Measurements from ENCODE around the gene CBX3. TPM values are rescaled to one million over a fixed set of nuclear protein-coding genes. Genes with fewer than 3 reads are reported as not detected.

Gene CBX3
- total RNA-seq, 2 experiments from 2014 or later, result 313 to 320 TPM

GRCh38 chr7:26153823-26154783 is 47.4 kb upstream of the CBX3 start:
- POLR2A ChIA-PET, result interaction anchor here (0.7 to 13.9 kb wide), 7 partner anchors 12 to 55 kb away, joined by 3 to 359 read pairs (median 17); partner anchors contain the start of genes CBX3 and HNRNPA2B1

GRCh38 chr7:26155531-26156375 is 45.8 kb upstream of the CBX3 start:
- no peak for TF ChIP-seq CTCF (IDR thresholded peaks at IDR 0.05)
- ATAC-seq, result no peak
- intact Hi-C loops (cut with micrococcal nuclease), result no loop called here

More at GRCh38 chr7:26153823-26154783, 47.4 kb upstream of the CBX3 start:
- Mint-ChIP-seq H3K4me3 (peak overlapping the region; percentile 96), H3K4me1 (ENCODE audit: low read depth) (peaks cover 70% of the 10 kb centered on the region), H3K27me3 (no peaks in the 10 kb centered on the region), H3K36me3 (ENCODE audit: low read depth) (peaks cover 46% of the 10 kb centered on the region), H3K9me3 (no peaks in the 10 kb centered on the region), H3K27ac (peak overlapping the region; percentile 96)
- peak; percentile 14 for ATAC-seq
- intact Hi-C loops (cut with micrococcal nuclease), result loop anchor here (1.0 to 5.0 kb wide), 2 partner anchors 33 to 62 kb away; no protein-coding TSS in a partner anchor
- CTCF ChIA-PET, result no interaction called here
- no peak for TF ChIP-seq CTCF (IDR thresholded peaks at IDR 0.05)
- peak; percentile 47 for DNase-seq

GRCh38 chr7:26156451-26157420 is 44.8 kb upstream of the CBX3 start:
- Mint-ChIP-seq H3K36me3 (ENCODE audit: low read depth) (peaks cover 55% of the 10 kb centered on the region), H3K4me3 (peak overlapping the region; percentile 96), H3K27ac (peak overlapping the region; percentile 96), H3K27me3 (no peaks in the 10 kb centered on the region), H3K4me1 (ENCODE audit: low read depth) (peaks cover 81% of the 10 kb centered on the region), H3K9me3 (no peaks in the 10 kb centered on the region)
- TF ChIP-seq CTCF (IDR thresholded peaks at IDR 0.05), result no peak
- intact Hi-C loops (cut with micrococcal nuclease), result no loop called here
- peak; percentile 77 for DNase-seq
- CTCF ChIA-PET, result interaction anchor here (0.6 to 3.9 kb wide), 7 partner anchors 10 to 78 kb away, joined by 3 to 21 read pairs (median 4); no protein-coding TSS in a partner anchor
- peak; percentile 37 for ATAC-seq
- POLR2A ChIA-PET, result interaction anchor here (0.6 to 13.9 kb wide), 8 partner anchors 10 to 78 kb away, joined by 3 to 359 read pairs (median 8); partner anchors contain the start of genes CBX3 and HNRNPA2B1

More at GRCh38 chr7:26155531-26156375, 45.8 kb upstream of the CBX3 start:
- Mint-ChIP-seq H3K27ac (peak overlapping the region; percentile 96), H3K36me3 (ENCODE audit: low read depth) (peaks cover 51% of the 10 kb centered on the region), H3K27me3 (no peaks in the 10 kb centered on the region), H3K4me1 (ENCODE audit: low read depth) (peaks cover 82% of the 10 kb centered on the region), H3K4me3 (peak overlapping the region; percentile 96), H3K9me3 (no peaks in the 10 kb centered on the region)
- no peak for DNase-seq
- POLR2A ChIA-PET, result interaction anchor here (0.6 to 13.9 kb wide), 6 partner anchors 11 to 77 kb away, joined by 3 to 359 read pairs (median 25); partner anchors contain the start of genes CBX3 and HNRNPA2B1
- CTCF ChIA-PET, result interaction anchor here (0.6 to 3.9 kb wide), 11 partner anchors 32 to 263 kb away, joined by 3 to 21 read pairs (median 4); no protein-coding TSS in a partner anchor

GRCh38 chr7:26157520-26158105 is 43.9 kb upstream of the CBX3 start:
- Mint-ChIP-seq H3K36me3 (ENCODE audit: low read depth) (peaks cover 59% of the 10 kb centered on the region), H3K4me1 (ENCODE audit: low read depth) (peaks cover 86% of the 10 kb centered on the region), H3K27ac (peak overlapping the region; percentile 96), H3K9me3 (no peaks in the 10 kb centered on the region), H3K27me3 (no peaks in the 10 kb centered on the region), H3K4me3 (peak overlapping the region; percentile 16)
- no peak for ATAC-seq
- intact Hi-C loops (cut with micrococcal nuclease), result no loop called here
- CTCF ChIA-PET, result interaction anchor here (1.2 to 3.9 kb wide), 3 partner anchors 9 to 79 kb away, joined by 3 to 21 read pairs (median 10); no protein-coding TSS in a partner anchor
- no peak for TF ChIP-seq CTCF (IDR thresholded peaks at IDR 0.05)
- POLR2A ChIA-PET, result interaction anchor here (1.4 to 13.9 kb wide), 7 partner anchors 9 to 67 kb away, joined by 3 to 359 read pairs (median 9); partner anchors contain the start of genes CBX3 and HNRNPA2B1
- DNase-seq, result no peak
